Right cardiac atrium (tissue), 5 donors: ENCODE results near the gene LY6G5B. TPM values are rescaled to one million over a fixed set of nuclear protein-coding genes. Genes with fewer than 3 reads are reported as not detected.

Source experiments
- ATAC-seq, 2 donors: fragments of 200-7000 bp; cut with Tn5 transposase; one replicate each; pipeline versions ENCODE4 v1.8.0 to v1.9.1; 2020; ENCODE audit warnings: moderate library complexity in 2 of 2, mild to moderate bottlenecking in 1 of 2
- DNase-seq, 3 donors: peaks; one replicate each; pipeline ENCODE4 v3.0.0-alpha.2; 2020
- H3K27ac ChIP-seq: one replicate; pipeline ENCODE4 v1.5.1; 2013; ENCODE audit warnings: mild to moderate bottlenecking, low read length, control low read depth, moderate library complexity
- H3K27me3 ChIP-seq: one replicate; pipeline ENCODE4 v1.6.1; 2013; ENCODE audit not compliant: control insufficient read depth, insufficient read depth
- H3K4me1 ChIP-seq: one replicate; pipeline ENCODE4 v1.6.1; 2013; ENCODE audit warnings: low read length; ENCODE audit not compliant: control insufficient read depth, insufficient read depth
- H3K4me3 ChIP-seq: one replicate; pipeline ENCODE4 v1.5.1; 2013; ENCODE audit warnings: low read length, control low read depth
- H3K9me3 ChIP-seq: one replicate; pipeline ENCODE4 v1.6.1; 2013; ENCODE audit warnings: low read length; ENCODE audit not compliant: control insufficient read depth
- WGBS: extraction: QIAGEN DNeasy Blood & Tissue Kit; methylation state at CpG from one replicate; pipeline ENCODE4 v1.1.7; 2013; 5-methylcytosine and 5-hydroxymethylcytosine counted together
- intact Hi-C, 4 donors: fragments of 100-400 bp; cut with DNase I; formaldehyde crosslinking; loops; one replicate each; pipeline versions ENCODE4 v1.11.0 to v1.14.0; 2022 to 2023
- polyA plus RNA-seq: library from polyadenylated mRNA; stranded (reverse); fragments of 200-250 nt; gene quantifications from one replicate; pipeline ENCODE4 v1.2.3, GENCODE V29; 2013
- total RNA-seq, 4 donors: library from RNA; stranded (reverse); fragmentation: NEBNext Ultra II Directional; extraction: Animal tissue kit (Norgen Biotek cat#: 25700); gene quantifications; one replicate each; pipeline ENCODE4 v1.2.1, GENCODE V29; 2021
- donor health status: healthy with polysubstance abuse.
- donor health status: DM: no; HTN: yes; CAD: no.
- donor health status: DM: no; HTN: no; CAD: no.
- donor health status: DM: no; HTN: yes; CAD: no; lungs with severe emphysema.
- donor health status: DM: yes; HTN: yes; CAD: no.

The LY6G5B gene
- total and polyA plus RNA-seq, 5 donors = 4.0 to 8.7 (median 5.7) TPM

- H3K9me3 ChIP-seq = no peaks in the 10 kb centered on the region
- H3K27me3 ChIP-seq = no peaks in the 10 kb centered on the region
- ATAC-seq (peak; percentile 93 to 94), DNase-seq (peak; percentile 99 to 100 (median 99))
- WGBS = under 1% methylated on average over 63 of the region's 63 CpGs
- peaks cover 3% of the 10 kb centered on the region for H3K4me1 ChIP-seq
- peak within 1 kb of the TSS; percentile 98 for H3K27ac ChIP-seq
- intact Hi-C loops = loop anchor here in 1 of 4 donors (5.0 to 10.0 kb wide), 2 partner anchors 62 to 1309 kb away; partner anchors contain the start of gene DDAH2
- peak within 1 kb of the TSS; percentile 90 for H3K4me3 ChIP-seq
Observed at GRCh38 chr6:31665501-31666336, 4.1 kb upstream of the LY6G5B start, which contains the start of gene CSNK2B. TSS of gene CSNK2B (plus strand) at chr6:31666080. CDS start at chr6:31666832, 752 bp downstream.

- 3% methylated on average over 15 of the region's 15 CpGs for WGBS
- Histone ChIP-seq H3K27ac (peak overlapping the region; percentile 80), H3K27me3 (no peaks in the 10 kb centered on the region), H3K9me3 (no peaks in the 10 kb centered on the region), H3K4me1 (peaks cover 3% of the 10 kb centered on the region), H3K4me3 (peak overlapping the region; percentile 72)
- intact Hi-C loops = loop anchor here in 1 of 4 donors (5.0 to 10.0 kb wide), 2 partner anchors 61 to 1308 kb away; partner anchors contain the start of gene DDAH2
- DNase-seq (peak in 1 of 3 donors; percentile 47), ATAC-seq (no peak)
Observed at GRCh38 chr6:31666337-31666965, 3.3 kb upstream of the LY6G5B start.

GRCh38 chr6:31676322-31676903 is 6.6 kb downstream of the LY6G5B start:
- Histone ChIP-seq H3K27ac (no peak overlapping the region), H3K27me3 (no peaks in the 10 kb centered on the region), H3K4me1 (peaks cover 3% of the 10 kb centered on the region), H3K9me3 (no peaks in the 10 kb centered on the region), H3K4me3 (no peak overlapping the region)
- DNase-seq = no peak
- 82% methylated on average over 4 of the region's 4 CpGs for WGBS
- intact Hi-C loops = no loop called here
- no peak for ATAC-seq

GRCh38 chr6:31676904-31677303 is 7.1 kb downstream of the LY6G5B start:
- DNase-seq (no peak), ATAC-seq (no peak)
- Histone ChIP-seq H3K4me1 (peaks cover 3% of the 10 kb centered on the region), H3K4me3 (no peak overlapping the region), H3K27ac (no peak overlapping the region), H3K27me3 (no peaks in the 10 kb centered on the region), H3K9me3 (no peaks in the 10 kb centered on the region)
- 58% methylated on average over 6 of the region's 6 CpGs for WGBS
- intact Hi-C loops = no loop called here

GRCh38 chr6:31677955-31678354 is 8.2 kb downstream of the LY6G5B start:
- H3K27me3 ChIP-seq = no peaks in the 10 kb centered on the region
- no peak overlapping the region for H3K4me3 ChIP-seq
- H3K4me1 ChIP-seq = peaks cover 3% of the 10 kb centered on the region
- H3K27ac ChIP-seq = no peak overlapping the region
- WGBS = 76% methylated on average over 8 of the region's 8 CpGs
- no peaks in the 10 kb centered on the region for H3K9me3 ChIP-seq
- no peak for ATAC-seq
- intact Hi-C loops = no loop called here
- DNase-seq = no peak

- Histone ChIP-seq H3K27me3 (no peaks in the 10 kb centered on the region), H3K9me3 (no peaks in the 10 kb centered on the region), H3K27ac (peak within 1 kb of the TSS; percentile 49), H3K4me1 (peaks cover 3% of the 10 kb centered on the region), H3K4me3 (peak within 1 kb of the TSS; percentile 70)
- 12% methylated on average over 17 of the region's 17 CpGs for WGBS
- peak; percentile 81 to 93 (median 91) for DNase-seq
- ATAC-seq = peak; percentile 82 to 86
- intact Hi-C loops = loop anchor here in 3 of 4 donors (2.0 to 10.0 kb wide), 5 partner anchors 47 to 274 kb away; partner anchors contain the start of genes NELFE (in 2 of the 3), SKIC2 (in 2 of the 3), DDAH2 (in 1 of the 3) and NEU1 (in 1 of the 3)
Observed at GRCh38 chr6:31680226-31681134, 10.7 kb downstream of the LY6G5B start, which contains the start of gene LY6G5C. TSS of gene LY6G5C (minus strand) at chr6:31681067. CDS start at chr6:31680373, 694 bp downstream.

- H3K27ac ChIP-seq = peak overlapping the region; percentile 49
- no peaks in the 10 kb centered on the region for H3K27me3 ChIP-seq
- peak overlapping the region; percentile 70 for H3K4me3 ChIP-seq
- no peaks in the 10 kb centered on the region for H3K9me3 ChIP-seq
- peaks cover 3% of the 10 kb centered on the region for H3K4me1 ChIP-seq
- WGBS = under 1% methylated on average over 40 of the region's 40 CpGs
- ATAC-seq (peak; percentile 65 to 68), DNase-seq (peak; percentile 41 to 81 (median 80))
- intact Hi-C loops = loop anchor here in 3 of 4 donors (2.0 to 10.0 kb wide), 5 partner anchors 46 to 274 kb away; partner anchors contain the start of genes NELFE (in 2 of the 3), SKIC2 (in 2 of the 3), DDAH2 (in 1 of the 3) and NEU1 (in 1 of the 3)
Observed at GRCh38 chr6:31681135-31681671, 11.4 kb downstream of the LY6G5B start.

GRCh38 chr6:31683591-31683990 is 13.8 kb downstream of the LY6G5B start:
- Histone ChIP-seq H3K27ac (no peak overlapping the region), H3K4me1 (peaks cover 3% of the 10 kb centered on the region), H3K4me3 (no peak overlapping the region), H3K27me3 (no peaks in the 10 kb centered on the region), H3K9me3 (no peaks in the 10 kb centered on the region)
- 62% methylated on average over 13 of the region's 13 CpGs for WGBS
- ATAC-seq = no peak
- intact Hi-C loops = loop anchor here in 3 of 4 donors (5.0 to 10.0 kb wide), 4 partner anchors 44 to 271 kb away; partner anchors contain the start of genes NELFE (in 2 of the 3), SKIC2 (in 2 of the 3), DDAH2 (in 1 of the 3) and NEU1 (in 1 of the 3)
- DNase-seq = no peak

- H3K9me3 ChIP-seq = no peaks in the 10 kb centered on the region
- no peak overlapping the region for H3K4me3 ChIP-seq
- H3K4me1 ChIP-seq = no peaks in the 10 kb centered on the region
- intact Hi-C loops = loop anchor here in 3 of 4 donors (10.0 kb wide), 2 partner anchors 178 to 268 kb away; partner anchors contain the start of genes NELFE (in 2 of the 3), SKIC2 (in 2 of the 3) and NEU1 (in 1 of the 3)
- H3K27ac ChIP-seq = no peak overlapping the region
- WGBS = 76% methylated on average over 5 of the region's 5 CpGs
- DNase-seq (no peak), ATAC-seq (no peak)
- no peaks in the 10 kb centered on the region for H3K27me3 ChIP-seq
Observed at GRCh38 chr6:31686483-31686882, 16.7 kb downstream of the LY6G5B start.
